ENCODE results near the gene ITGA11.
A peak's percentile ranks its signal among the peaks of the same experiment; 100 is the strongest.

The ITGA11 gene

GRCh38 chr15:68345481-68345880 is 86.5 kb downstream of the ITGA11 start:
- no peak for DNase-seq

DNA sequence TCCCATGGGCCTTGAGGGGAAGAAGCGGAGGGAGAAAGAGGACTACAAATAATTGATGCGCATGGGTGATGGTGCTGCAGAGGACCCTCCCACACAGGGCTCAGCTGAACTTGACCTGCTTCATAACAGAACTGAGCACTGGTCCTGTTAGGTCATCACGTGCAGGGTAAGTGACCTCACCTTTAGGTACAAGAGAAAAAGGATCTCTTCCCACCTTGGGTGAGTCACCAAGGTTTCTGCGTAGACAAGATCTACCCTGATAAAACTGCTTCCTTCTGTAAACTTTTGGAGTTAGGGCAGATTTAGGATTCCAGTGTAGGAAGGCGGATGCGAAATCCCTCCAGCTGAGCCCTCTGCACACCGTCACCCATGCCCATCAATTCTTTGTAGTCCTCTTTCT is 87.4 kb downstream of the ITGA11 start:
- DNase-seq, result no peak

DNA sequence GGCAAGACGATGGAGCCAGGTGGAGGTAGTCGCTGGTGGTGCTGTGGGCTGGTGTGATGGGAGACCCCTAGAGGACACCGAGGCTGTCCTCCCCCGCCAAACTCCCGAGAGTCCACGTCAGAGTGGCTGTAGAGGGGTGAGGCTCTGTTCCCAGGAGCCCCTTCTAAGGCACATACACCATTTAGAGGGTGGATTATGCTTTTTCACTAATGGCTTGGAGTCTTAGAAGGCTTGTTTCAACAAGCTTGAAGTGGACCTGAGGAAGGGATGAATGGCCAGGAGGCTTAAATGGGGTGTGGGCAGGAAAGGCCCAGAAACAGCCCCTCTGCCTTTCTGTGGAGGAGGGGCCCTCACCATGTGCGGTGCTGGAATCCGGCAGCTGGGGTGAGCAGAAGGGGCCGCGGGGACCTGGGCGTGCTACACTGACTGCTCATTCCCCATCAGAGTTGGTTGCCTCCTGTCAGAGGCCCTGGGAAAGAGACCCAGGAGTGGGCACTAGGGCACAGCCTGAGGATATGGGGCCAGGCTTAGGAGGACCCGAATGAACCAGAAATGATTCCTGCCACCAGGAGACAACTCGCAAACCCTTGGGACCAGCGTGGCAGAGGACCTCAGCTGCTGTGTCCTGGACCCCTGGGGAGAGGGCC is 88.3 kb downstream of the ITGA11 start:
- no peak for DNase-seq

- DNase-seq, result no peak
Measured at GRCh38 chr15:68341760-68342725, 89.9 kb downstream of the ITGA11 start.

- no peak for DNase-seq
Measured at GRCh38 chr15:68340726-68341671, 91.0 kb downstream of the ITGA11 start.

DNA sequence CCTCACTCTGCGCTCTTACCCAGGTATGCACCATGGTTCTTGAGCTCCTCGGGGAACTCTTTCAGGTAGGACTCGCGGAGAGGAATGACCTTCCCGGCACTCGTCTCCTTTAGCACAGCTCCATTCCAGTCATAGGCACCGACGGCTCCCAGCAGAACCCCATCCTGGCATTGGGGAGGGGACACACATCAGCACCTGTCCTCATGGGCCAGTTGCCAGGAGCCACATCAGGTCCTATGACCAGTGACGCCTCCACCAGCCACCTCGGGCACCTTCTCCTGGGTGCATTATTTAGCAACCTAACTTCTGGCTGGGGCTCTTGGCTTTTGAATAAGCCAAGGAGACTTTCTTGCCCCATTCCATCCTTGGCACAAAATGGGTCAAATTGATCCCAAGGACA is 92.5 kb downstream of the ITGA11 start:
- DNase-seq, result no peak

DNA sequence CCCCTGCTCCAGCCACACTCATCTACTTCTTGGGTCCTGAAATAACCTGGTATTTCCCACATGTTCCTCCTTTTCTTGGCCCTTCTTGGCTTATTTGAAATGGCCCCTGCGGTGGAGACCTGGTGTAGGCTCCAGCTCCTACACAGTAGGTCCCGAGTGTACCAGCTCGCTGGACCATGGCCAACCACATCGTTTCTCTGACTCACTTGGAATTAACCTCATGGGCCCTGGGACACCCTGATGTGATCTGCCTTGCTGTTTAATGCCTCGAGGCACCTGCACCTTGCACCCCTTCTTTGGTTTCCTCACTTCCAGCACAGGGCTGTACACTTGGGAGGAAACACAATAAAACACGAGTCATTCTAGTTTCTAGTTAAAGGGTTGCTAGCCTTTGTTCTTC is 94.1 kb downstream of the ITGA11 start:
- no peak for DNase-seq

- DNase-seq, result no peak
Measured at GRCh38 chr15:68336516-68336915, 95.4 kb downstream of the ITGA11 start.

GRCh38 chr15:68335655-68336054 is 96.3 kb downstream of the ITGA11 start:
- peak in 1 of 2 experiments; percentile 12 for DNase-seq

GRCh38 chr15:68335251-68335650 is 96.7 kb downstream of the ITGA11 start:
- DNase-seq, result no peak

DNA sequence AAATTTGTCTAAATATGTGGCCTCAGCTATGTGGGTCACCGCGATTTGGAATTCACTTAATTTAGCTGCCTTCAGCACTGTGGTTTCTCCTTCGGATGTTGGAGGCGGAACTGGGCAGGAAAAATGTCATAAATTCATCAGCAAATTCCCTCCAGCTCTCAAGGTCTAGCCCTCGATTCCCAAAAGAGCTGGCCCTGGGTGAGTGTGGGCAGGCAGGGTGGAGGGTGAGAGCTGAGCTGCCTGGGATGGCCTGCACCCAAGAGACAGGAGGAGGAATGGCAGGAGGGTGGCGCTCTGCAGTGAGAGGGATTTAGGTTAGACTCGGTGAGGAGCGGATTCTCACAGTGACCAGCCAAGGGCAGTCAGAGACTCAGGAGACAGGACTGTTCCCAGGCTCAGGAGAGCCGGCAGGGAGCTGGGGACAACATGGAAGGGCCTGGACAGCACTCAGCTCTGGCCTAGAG is 97.3 kb downstream of the ITGA11 start:
- no peak for DNase-seq

GRCh38 chr15:68333775-68334470 is 98.0 kb downstream of the ITGA11 start:
- DNase-seq, result no peak

GRCh38 chr15:68332266-68332665 is 99.7 kb downstream of the ITGA11 start:
- DNase-seq, result no peak

GRCh38 chr15:68330901-68331300 is 101.1 kb downstream of the ITGA11 start:
- no peak for DNase-seq

GRCh38 chr15:68330416-68330815 is 101.5 kb downstream of the ITGA11 start:
- DNase-seq, result no peak

DNA sequence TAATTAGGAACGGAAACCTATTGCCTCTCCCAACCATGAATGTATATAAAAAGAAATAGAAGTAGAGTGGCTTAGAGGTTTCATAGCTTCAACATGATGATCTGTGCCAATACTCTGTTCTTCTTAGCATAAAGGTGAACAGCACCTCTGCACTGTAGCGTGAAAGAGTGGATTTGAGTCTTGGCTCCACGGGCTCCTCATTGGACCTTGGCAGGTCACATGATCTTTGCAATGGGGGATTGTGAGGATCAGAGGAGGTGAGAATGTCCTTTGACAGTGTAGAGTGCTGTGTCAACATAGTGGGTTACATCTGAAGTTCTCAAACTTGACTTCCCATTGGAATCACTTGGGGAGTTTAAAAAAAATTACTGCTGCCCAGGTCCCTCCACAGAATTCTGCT is 103.0 kb downstream of the ITGA11 start:
- no peak for DNase-seq

- DNase-seq, result no peak
Measured at GRCh38 chr15:68328443-68328842, 103.5 kb downstream of the ITGA11 start.

DNA sequence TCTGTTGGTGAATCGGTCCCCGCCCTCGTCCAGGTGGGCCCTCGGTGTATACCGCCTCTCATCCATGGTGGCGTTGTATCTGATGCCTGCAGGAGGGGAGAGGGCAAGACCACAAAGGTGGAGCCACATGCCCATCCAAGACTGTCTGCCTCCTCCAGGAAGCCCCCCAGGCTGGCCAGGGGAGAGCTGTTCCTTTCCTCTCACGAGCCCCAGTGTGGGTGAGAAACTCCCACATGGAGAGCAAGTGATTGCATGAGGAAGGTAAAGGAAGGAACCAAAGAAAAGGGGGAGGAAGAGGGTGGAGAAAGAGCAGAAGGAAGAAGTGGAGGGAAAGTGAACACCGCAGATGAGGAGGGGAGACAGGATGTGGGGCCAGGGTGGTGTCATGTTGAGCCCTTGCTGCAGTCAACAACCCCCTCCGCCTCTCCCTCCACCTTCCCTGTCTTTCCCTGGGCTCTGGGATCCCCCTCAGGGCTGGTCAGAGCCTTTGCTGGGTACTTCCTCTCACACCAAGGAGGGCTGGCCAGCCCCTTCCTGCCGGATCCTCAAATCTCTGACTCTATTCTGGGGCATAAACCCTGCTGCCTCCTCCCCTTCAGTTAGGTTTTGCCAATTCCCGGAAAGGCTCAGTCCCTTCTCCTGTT is 105.1 kb downstream of the ITGA11 start:
- DNase-seq, result no peak

GRCh38 chr15:68325726-68326125 is 106.2 kb downstream of the ITGA11 start:
- DNase-seq, result no peak

DNA sequence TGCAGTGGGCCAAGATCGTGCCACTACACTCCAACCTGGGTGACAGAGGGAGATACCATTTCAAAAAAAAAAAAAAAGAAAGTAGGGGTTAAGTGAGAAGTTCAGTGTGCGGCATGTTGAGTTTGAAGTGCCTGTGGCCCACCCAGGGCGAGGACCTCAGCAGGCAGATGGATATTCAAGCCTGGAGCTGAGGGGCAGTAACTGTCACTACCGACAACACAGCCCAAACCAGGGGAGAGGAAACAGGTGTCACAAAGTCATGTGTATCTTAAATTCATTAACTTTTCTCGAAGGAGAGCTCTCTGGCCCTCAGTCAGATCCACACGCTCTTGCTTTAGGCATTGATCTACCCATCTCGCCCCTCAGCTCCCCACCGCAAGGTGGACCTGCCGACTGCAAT is 109.2 kb downstream of the ITGA11 start:
- no peak for DNase-seq

- no peak for DNase-seq
Measured at GRCh38 chr15:68321229-68321628, 110.7 kb downstream of the ITGA11 start.

DNA sequence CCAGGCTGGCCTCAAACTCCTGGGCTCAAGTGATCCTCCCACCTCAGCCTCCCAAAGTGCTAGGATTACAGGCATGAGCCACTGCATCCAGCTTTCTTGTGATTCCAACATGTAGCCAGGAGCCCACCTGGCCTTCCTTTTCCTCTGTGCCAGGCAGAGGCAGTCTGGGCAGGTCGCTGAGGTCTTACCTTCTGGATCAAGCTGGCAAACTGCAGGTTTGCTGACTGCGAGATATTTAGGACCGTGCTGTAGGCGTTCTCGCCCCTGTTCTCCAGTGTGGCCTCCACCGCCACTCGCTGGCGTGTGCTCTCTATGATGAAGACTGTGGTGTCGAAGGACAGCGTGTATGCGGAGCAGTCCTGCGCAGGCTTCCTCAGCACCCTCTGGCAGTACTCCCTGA is 112.0 kb downstream of the ITGA11 start:
- DNase-seq, result no peak
